SU-DHL-6 (cell line): ENCODE results near the gene TMEM86B.

Experiments used
- H2AFZ ChIP-seq: fragments of 200-600 bp; sonication (generic); 2 replicates; pipeline ENCODE4 v1.6.1; 2014; ENCODE audit warnings: low read depth, mild to moderate bottlenecking, moderate library complexity, mixed read lengths, antibody characterized with exemption, low read length; ENCODE audit not compliant: severe bottlenecking
- H3F3A ChIP-seq: fragments of 200-600 bp; shearing (Covaris generic); 2 replicates; pipeline ENCODE4 v1.6.0; 2016; ENCODE audit warnings: antibody characterized with exemption, mild to moderate bottlenecking; ENCODE audit not compliant: insufficient read depth
- H3K27ac ChIP-seq: fragments of 200-600 bp; sonication (generic); 2 replicates; pipeline ENCODE4 v1.5.1; 2016; ENCODE audit warnings: low read depth, mild to moderate bottlenecking, low read length, moderate library complexity, mixed read lengths
- H3K27me3 ChIP-seq: fragments of 200-600 bp; sonication (generic), shearing (Covaris generic); 2 replicates; pipeline ENCODE4 v1.6.0; 2014; ENCODE audit warnings: mild to moderate bottlenecking, low read length
- H3K36me3 ChIP-seq: fragments of 200-600 bp; sonication (generic); 2 replicates; pipeline ENCODE4 v1.6.1; 2014; ENCODE audit warnings: mild to moderate bottlenecking, low read length, mixed read lengths
- H3K4me2 ChIP-seq: fragments of 300-600, 200-600 bp; shearing (Covaris generic), sonication (generic); 2 replicates; pipeline ENCODE4 v1.6.0; 2014; ENCODE audit warnings: low read length, low read depth, mild to moderate bottlenecking; ENCODE audit not compliant: poor library complexity, severe bottlenecking
- H3K4me3 ChIP-seq: fragments of 200-600 bp; sonication (generic); 2 replicates; pipeline ENCODE4 v1.5.1; 2014; ENCODE audit warnings: antibody characterized with exemption, low read length, mild to moderate bottlenecking, mixed read lengths; ENCODE audit not compliant: insufficient read depth, poor library complexity, severe bottlenecking
- H3K79me2 ChIP-seq: fragments of 200-600 bp; sonication (generic); 2 replicates; pipeline ENCODE4 v1.6.1; 2014; ENCODE audit warnings: mild to moderate bottlenecking, low read length, moderate library complexity; ENCODE audit not compliant: insufficient read depth
- H3K9ac ChIP-seq: fragments of 200-600 bp; sonication (generic); 2 replicates; pipeline ENCODE4 v1.7.0; 2014; ENCODE audit warnings: mild to moderate bottlenecking, low read length
- H3K9me2 ChIP-seq: fragments of 200-600 bp; sonication (generic); replicated peaks from 2 replicates; pipeline ENCODE4 v1.6.1; 2014; ENCODE audit warnings: low read length; ENCODE audit not compliant: insufficient read depth
- H3K9me3 ChIP-seq: fragments of 200-600 bp; sonication (generic); 2 replicates; pipeline ENCODE4 v1.6.1; 2014; ENCODE audit warnings: low read length, mixed read lengths; ENCODE audit not compliant: insufficient read depth
- H4K20me1 ChIP-seq: fragments of 200-600 bp; sonication (generic); 2 replicates; pipeline ENCODE4 v1.6.1; 2014; ENCODE audit warnings: low read depth, mild to moderate bottlenecking, antibody characterized with exemption, low read length, moderate library complexity, mixed read lengths
- EZH2phosphoT487 ChIP-seq: fragments of 200-600 bp; sonication (generic), shearing (Covaris generic); conservative IDR thresholded peaks from 2 replicates; pipeline ENCODE4 v1.6.1; 2018; ENCODE audit warnings: mild to moderate bottlenecking, antibody characterized with exemption, low read length, moderate library complexity, mixed read lengths
- TF ChIP-seq, protein P1 (sequence below): fragments of 200-600 bp; sonication (generic); IDR thresholded peaks from one replicate; pipeline ENCODE4 v1.5.1; 2017; ENCODE audit warnings: antibody characterized with exemption, mild to moderate bottlenecking, low read length, moderate library complexity; ENCODE audit not compliant: insufficient read depth, poor library complexity, severe bottlenecking

The TMEM86B gene

DNA sequence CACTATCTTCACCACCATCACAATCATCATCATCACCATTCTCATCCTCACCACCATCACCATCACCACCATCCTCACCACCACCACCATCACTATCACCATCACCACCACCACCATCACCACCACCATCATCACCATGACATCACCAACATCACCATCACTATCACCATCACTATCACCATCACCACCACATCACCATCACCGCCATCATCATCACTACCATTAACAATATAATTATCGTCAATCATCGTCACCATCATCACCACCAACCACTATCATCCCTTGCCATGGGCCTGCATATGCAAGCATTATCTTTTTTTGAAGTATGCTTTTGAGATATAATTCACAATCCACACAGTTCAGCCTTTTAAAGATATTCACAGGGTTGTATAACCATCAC lies 37.8 kb upstream of the TMEM86B start:
- no peak for TF ChIP-seq EZH2phosphoT487
- no peaks in the 10 kb centered on the region; the same call in 1 of the 2 replicates for H3K9me3 ChIP-seq
- H3K9ac ChIP-seq: no peak overlapping the region
- H3K27ac ChIP-seq: no peak overlapping the region
- H3F3A ChIP-seq: peaks cover 9% of the 10 kb centered on the region
- no peak overlapping the region for H3K4me3 ChIP-seq
- no peaks in the 10 kb centered on the region for H3K36me3 ChIP-seq
- H3K4me2 ChIP-seq: no peak overlapping the region
- H2AFZ ChIP-seq: no peak overlapping the region
- H3K9me2 ChIP-seq: no peaks in the 10 kb centered on the region
- no peaks in the 10 kb centered on the region for H3K79me2 ChIP-seq
- H3K27me3 ChIP-seq: no peaks in the 10 kb centered on the region
- H4K20me1 ChIP-seq: no peaks in the 10 kb centered on the region

DNA sequence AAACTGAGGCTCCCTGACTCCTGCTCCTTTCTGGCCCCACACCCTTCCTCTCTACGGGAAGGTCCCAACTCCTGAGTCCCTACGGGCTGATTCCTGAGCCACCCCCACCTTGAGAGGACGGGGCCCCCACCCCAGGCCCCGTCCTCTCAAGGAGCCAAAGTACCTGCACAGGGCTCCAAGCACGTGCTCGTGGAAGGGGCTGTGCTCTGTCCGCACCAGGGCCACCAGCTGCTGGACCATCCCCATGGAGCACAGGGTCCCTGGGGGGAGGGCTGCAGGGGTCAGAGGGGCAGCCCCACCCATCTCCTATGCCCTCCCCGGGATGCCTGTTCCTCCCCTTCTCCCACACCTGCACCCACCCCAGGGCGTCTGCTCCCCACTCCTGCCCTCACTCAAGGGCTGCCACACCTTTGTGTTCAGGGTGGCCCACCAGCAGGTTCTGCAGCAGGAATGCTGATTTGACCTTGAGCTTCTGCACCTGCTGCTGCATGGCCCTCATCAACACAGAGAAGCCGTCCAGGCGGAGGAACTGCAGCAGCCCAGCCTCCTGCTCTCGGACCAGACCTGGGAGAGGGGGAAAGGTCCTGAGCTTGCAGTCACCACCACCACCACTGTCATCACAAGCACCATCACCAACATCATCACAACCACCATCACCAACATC lies 37.3 kb upstream of the TMEM86B start:
- no peak overlapping the region for H3K4me3 ChIP-seq
- H3F3A ChIP-seq: peaks cover 9% of the 10 kb centered on the region
- no peaks in the 10 kb centered on the region for H4K20me1 ChIP-seq
- TF ChIP-seq, protein P1, sequence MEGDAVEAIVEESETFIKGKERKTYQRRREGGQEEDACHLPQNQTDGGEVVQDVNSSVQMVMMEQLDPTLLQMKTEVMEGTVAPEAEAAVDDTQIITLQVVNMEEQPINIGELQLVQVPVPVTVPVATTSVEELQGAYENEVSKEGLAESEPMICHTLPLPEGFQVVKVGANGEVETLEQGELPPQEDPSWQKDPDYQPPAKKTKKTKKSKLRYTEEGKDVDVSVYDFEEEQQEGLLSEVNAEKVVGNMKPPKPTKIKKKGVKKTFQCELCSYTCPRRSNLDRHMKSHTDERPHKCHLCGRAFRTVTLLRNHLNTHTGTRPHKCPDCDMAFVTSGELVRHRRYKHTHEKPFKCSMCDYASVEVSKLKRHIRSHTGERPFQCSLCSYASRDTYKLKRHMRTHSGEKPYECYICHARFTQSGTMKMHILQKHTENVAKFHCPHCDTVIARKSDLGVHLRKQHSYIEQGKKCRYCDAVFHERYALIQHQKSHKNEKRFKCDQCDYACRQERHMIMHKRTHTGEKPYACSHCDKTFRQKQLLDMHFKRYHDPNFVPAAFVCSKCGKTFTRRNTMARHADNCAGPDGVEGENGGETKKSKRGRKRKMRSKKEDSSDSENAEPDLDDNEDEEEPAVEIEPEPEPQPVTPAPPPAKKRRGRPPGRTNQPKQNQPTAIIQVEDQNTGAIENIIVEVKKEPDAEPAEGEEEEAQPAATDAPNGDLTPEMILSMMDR: no peak
- TF ChIP-seq EZH2phosphoT487: no peak
- H3K9ac ChIP-seq: no peak overlapping the region
- no peaks in the 10 kb centered on the region for H3K9me2 ChIP-seq
- no peaks in the 10 kb centered on the region; the same call in 1 of the 2 replicates for H3K9me3 ChIP-seq
- no peak overlapping the region for H3K4me2 ChIP-seq
- no peaks in the 10 kb centered on the region for H3K36me3 ChIP-seq
- H2AFZ ChIP-seq: no peak overlapping the region
- H3K27ac ChIP-seq: no peak overlapping the region
- H3K27me3 ChIP-seq: no peaks in the 10 kb centered on the region
- H3K79me2 ChIP-seq: no peaks in the 10 kb centered on the region

DNA sequence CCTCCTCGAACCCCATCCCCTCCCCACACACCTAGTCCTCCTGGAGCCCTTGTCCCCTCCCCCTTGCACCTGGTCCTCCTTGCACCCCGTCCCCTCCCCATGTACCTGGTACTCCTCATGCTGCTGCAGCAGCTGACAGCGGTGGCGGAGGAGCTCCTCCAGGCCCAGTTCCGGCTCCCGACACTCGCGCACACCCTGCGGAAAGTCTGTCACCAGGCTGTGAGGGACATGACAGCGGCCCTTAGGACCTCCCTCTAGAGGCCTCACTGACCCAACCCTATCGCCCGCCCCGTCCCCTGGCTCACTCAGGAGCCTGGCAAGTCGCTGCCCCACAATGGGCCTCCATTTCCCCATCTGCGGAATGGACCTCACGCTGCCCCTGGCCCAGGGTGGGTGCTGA lies 36.6 kb upstream of the TMEM86B start:
- Histone ChIP-seq H2AFZ (no peak overlapping the region), H3K4me3 (no peak overlapping the region), H3K27ac (no peak overlapping the region), H3K36me3 (no peaks in the 10 kb centered on the region), H3K79me2 (no peaks in the 10 kb centered on the region), H3K27me3 (no peaks in the 10 kb centered on the region), H3K9me3 (no peaks in the 10 kb centered on the region; the same call in 1 of the 2 replicates), H3F3A (peaks cover 13% of the 10 kb centered on the region), H3K9ac (no peak overlapping the region), H3K4me2 (no peak overlapping the region), H4K20me1 (no peaks in the 10 kb centered on the region), H3K9me2 (no peaks in the 10 kb centered on the region)
- no peak for TF ChIP-seq EZH2phosphoT487
- TF ChIP-seq, protein P1: no peak

DNA sequence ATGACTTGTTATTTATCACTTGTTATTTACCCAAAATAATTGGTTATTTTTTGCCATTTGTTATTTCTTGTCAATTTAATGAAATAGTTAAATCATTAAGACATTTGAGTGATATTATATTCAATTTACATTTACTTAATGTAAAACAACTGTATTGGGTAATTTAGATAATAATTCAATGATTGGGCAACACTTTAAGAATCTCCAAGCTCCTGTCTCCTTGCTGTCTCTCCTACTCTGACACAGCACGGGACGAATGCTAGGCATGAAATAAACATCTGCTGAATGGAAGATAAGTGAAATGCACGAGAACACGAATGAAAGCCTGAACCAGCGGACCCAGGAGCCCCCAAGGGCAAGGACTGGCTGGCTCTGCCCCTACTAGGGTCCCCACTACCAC lies 36.0 kb upstream of the TMEM86B start:
- no peaks in the 10 kb centered on the region for H3K27me3 ChIP-seq
- H3K4me3 ChIP-seq: no peak overlapping the region
- no peaks in the 10 kb centered on the region for H4K20me1 ChIP-seq
- TF ChIP-seq, protein P1: no peak
- no peak for TF ChIP-seq EZH2phosphoT487
- no peaks in the 10 kb centered on the region for H3K9me2 ChIP-seq
- no peak overlapping the region for H3K4me2 ChIP-seq
- peaks cover 17% of the 10 kb centered on the region for H3F3A ChIP-seq
- no peak overlapping the region for H3K27ac ChIP-seq
- no peak overlapping the region for H2AFZ ChIP-seq
- H3K9ac ChIP-seq: no peak overlapping the region
- H3K36me3 ChIP-seq: no peaks in the 10 kb centered on the region
- no peaks in the 10 kb centered on the region for H3K79me2 ChIP-seq
- no peaks in the 10 kb centered on the region; the same call in 1 of the 2 replicates for H3K9me3 ChIP-seq
